T-helper 2 cell treated with Interferon-gamma antibody and Interleukin-4, amounts not matched to agents 100 ng/mL and 5 ng/mL, for 36 hours (primary cell): ENCODE measurements around the gene OR10W1. TPM values are rescaled to one million over a fixed set of nuclear protein-coding genes. Genes with fewer than 3 reads are reported as not detected.

Experiments used
- intact Hi-C: fragments of 100-400 bp; cut with micrococcal nuclease; formaldehyde crosslinking; loops from one replicate; pipeline ENCODE4 v1.15.1; 2023
- total RNA-seq: library from RNA; stranded (reverse); gene quantifications from 2 replicates; pipeline ENCODE4 v1.2.3, GENCODE V29; 2022

Gene OR10W1, protein sequence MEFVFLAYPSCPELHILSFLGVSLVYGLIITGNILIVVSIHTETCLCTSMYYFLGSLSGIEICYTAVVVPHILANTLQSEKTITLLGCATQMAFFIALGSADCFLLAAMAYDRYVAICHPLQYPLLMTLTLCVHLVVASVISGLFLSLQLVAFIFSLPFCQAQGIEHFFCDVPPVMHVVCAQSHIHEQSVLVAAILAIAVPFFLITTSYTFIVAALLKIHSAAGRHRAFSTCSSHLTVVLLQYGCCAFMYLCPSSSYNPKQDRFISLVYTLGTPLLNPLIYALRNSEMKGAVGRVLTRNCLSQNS
- not detected in 2 replicates for total RNA-seq

- intact Hi-C loops = no loop called here
Observed at GRCh38 chr11:58268142-58268541, at the start of gene OR10W1. TSS of gene OR10W1 (minus strand) at chr11:58268260. CDS start at chr11:58267858, 402 bp downstream.

GRCh38 chr11:58316142-58316541 is 48.1 kb upstream of the OR10W1 start:
- intact Hi-C loops = no loop called here

GRCh38 chr11:58301576-58301975 is 33.5 kb upstream of the OR10W1 start:
- intact Hi-C loops = no loop called here

GRCh38 chr11:58292017-58292416 is 24.0 kb upstream of the OR10W1 start:
- intact Hi-C loops = no loop called here

- intact Hi-C loops = no loop called here
Observed at GRCh38 chr11:58289266-58289665, 21.2 kb upstream of the OR10W1 start.

DNA sequence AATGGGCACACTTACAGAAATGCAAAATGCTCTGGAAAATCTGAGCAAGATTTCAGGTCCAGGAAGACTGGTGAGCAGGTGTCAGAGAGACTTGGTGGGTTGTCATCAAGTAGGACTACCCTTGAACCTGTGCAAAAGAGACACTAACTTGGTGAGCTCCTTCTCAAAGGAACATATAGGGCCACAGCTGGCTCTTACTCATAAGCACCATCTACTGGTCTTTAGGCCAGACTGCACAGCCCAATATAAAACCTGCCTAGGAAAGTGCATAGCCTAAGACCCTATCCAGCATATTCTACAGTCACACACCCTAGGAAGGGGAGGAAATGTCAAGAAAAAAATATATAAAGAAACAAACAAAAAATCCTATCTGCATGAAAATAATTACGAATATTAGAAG is 18.2 kb upstream of the OR10W1 start:
- intact Hi-C loops = no loop called here

DNA sequence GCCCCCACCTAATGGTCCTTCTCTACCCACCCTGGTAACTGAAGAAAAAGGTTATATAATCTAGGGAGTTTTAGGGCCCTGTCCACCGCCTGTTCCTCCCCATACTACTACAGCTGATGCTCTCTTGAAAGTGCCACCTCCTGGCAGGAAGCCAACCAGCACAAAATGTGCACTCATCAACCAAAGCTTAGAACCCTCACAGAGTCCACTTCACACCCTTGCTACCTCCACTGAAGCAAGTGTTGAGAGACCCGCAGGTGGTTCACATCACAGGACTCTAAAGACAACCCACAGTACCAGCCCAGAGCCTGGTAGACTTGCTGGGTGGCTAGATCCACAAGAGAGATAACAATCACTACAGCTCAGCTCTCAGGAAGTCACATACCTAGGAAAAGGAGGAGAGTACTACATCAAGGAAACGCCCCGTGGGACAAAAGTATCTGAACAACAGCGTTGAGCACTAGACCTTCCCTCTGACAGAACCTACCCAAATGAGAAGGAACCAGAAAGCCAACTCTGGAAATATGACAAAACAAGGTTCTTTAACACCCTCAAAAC is 17.5 kb upstream of the OR10W1 start:
- intact Hi-C loops = no loop called here

DNA sequence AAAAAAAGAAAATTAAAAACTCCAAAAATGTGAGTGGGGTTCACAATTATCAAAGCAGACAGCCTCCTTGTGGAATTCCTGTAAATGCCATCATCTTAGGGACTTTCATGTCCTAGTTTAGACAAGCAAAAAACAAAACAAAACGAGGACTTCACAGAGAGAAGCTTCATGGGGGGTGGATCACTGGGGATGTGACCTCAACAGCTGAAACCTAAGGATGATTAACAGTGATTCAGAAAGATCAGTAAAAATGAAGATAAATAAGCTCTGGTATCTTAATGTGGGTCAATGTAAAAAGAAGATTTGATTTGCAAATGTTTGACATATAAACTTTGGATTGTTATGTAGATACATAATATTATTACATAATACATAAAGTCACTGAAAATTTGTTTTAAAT is 8.1 kb upstream of the OR10W1 start:
- intact Hi-C loops = no loop called here

GRCh38 chr11:58275002-58275401 is 6.9 kb upstream of the OR10W1 start:
- intact Hi-C loops = no loop called here

- intact Hi-C loops = no loop called here
Observed at GRCh38 chr11:58259983-58260382, 8.1 kb downstream of the OR10W1 start.

DNA sequence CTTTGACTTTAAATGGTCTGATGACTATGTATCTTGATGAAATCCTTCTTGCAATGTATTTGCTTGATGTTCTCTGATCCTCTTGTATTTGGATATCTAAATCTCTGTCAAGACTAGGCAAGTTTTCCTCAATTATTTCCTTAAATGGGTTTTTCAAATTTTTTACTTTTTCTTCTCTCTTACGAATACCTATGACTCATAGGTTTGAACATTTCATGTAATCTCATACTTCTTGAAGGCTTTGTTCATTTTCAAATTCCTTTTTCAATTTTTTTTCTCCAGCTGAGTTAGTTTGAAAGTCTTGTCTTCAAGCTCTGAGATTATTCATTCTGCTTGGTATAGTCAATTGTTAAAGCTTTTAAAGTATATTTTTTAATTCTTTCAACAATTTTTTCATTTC is 13.1 kb downstream of the OR10W1 start:
- intact Hi-C loops = no loop called here

- intact Hi-C loops = no loop called here
Observed at GRCh38 chr11:58243954-58244353, 24.1 kb downstream of the OR10W1 start.

DNA sequence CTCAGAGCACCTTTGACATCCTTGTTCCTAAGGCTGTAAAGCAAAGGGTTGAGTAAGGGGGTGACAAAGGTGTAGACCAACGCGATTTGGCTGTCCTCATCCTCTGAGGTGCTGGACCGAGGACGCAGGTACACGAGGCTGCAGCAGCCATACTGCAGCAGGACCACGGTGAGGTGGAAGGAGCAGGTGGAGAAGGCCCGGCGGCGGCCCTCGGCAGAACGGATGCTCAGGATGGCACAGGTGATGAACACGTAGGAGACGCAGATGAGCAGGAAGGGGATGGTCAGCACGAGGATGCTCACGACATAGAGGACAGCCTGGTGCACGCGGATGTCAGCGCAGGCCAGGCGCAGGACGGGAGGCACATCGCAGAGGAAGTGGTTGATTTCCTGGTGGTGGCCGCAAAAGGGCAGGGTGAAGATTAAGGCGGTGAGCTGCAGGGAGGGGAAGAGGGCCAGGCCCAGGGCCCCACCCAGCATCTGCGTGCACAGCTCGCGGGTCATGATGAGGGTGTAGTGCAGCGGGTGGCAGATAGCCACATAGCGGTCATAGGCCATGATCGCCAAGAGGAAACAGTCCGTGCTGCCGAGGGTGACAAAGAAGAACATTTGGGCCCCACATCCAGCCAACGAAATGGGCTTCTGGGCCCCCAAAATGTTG is 40.0 kb downstream of the OR10W1 start:
- intact Hi-C loops = no loop called here

GRCh38 chr11:58222721-58223120 is 45.3 kb downstream of the OR10W1 start:
- intact Hi-C loops = no loop called here

Other genes with a start within 250 kb of the OR10W1 start
- not detected in 2 replicates for gene OR9Q1, start 244.4 kb downstream of the OR10W1 start, total RNA-seq
- gene OR6Q1, start 237.3 kb downstream of the OR10W1 start, total RNA-seq = not detected in 2 replicates
- gene OR9I1, start 142.7 kb downstream of the OR10W1 start, total RNA-seq = not detected in 2 replicates
- not detected in 2 replicates for gene OR9Q2, start 79.2 kb downstream of the OR10W1 start, total RNA-seq
- gene OR1S2, start 64.1 kb downstream of the OR10W1 start, total RNA-seq = not detected in 2 replicates
- not detected in 2 replicates for gene OR1S1, start 55.5 kb downstream of the OR10W1 start, total RNA-seq
- not detected in 2 replicates for gene OR10Q1, start 39.3 kb downstream of the OR10W1 start, total RNA-seq
- gene OR5B17, start 90.8 kb upstream of the OR10W1 start, total RNA-seq = not detected in 2 replicates
- gene OR5B3, start 138.6 kb upstream of the OR10W1 start, total RNA-seq = not detected in 2 replicates
- not detected in 2 replicates for gene OR5B2, start 159.9 kb upstream of the OR10W1 start, total RNA-seq
- gene OR5B12, start 174.0 kb upstream of the OR10W1 start, total RNA-seq = not detected in 2 replicates
- gene OR5B21, start 239.8 kb upstream of the OR10W1 start, total RNA-seq = 0.82 and 1.1 TPM in 2 replicates